Smooth muscle cell (in vitro differentiated cells): ENCODE data around the gene CPB2. TPM values are rescaled to one million over a fixed set of nuclear protein-coding genes. Genes with fewer than 3 reads are reported as not detected.

Experiments
- DNase-seq: peaks from one replicate; lab custom pipeline; 2025; ENCODE audit not compliant: unreplicated experiment; lab: John Stamatoyannopoulos, UW
- H2AFZ ChIP-seq: fragments of 200-600 bp; sonication (generic); 2 replicates; pipeline ENCODE4 v1.6.0; 2016; ENCODE audit warnings: antibody characterized with exemption, low read depth, mild to moderate bottlenecking
- H3F3A ChIP-seq: fragments of 200-600 bp; sonication (generic); 2 replicates; pipeline ENCODE4 v1.6.0; 2017; ENCODE audit warnings: antibody characterized with exemption, low read depth
- H3K27ac ChIP-seq: fragments of 200-600 bp; sonication (generic); 2 replicates; pipeline ENCODE4 v1.5.1; 2016; ENCODE audit warnings: low read depth, mild to moderate bottlenecking
- H3K27me3 ChIP-seq: fragments of 200-600 bp; sonication (generic); 2 replicates; pipeline ENCODE4 v1.6.1; 2016; ENCODE audit warnings: low read depth, mild to moderate bottlenecking
- H3K36me3 ChIP-seq: fragments of 200-600 bp; sonication (generic); 2 replicates; pipeline ENCODE4 v1.5.1; 2016; ENCODE audit warnings: low read depth
- H3K4me1 ChIP-seq: fragments of 200-600 bp; sonication (generic); 2 replicates; pipeline ENCODE4 v1.5.1; 2016; ENCODE audit warnings: low read depth
- H3K4me2 ChIP-seq: fragments of 200-600 bp; sonication (generic); 2 replicates; pipeline ENCODE4 v1.6.0; 2016; ENCODE audit warnings: mild to moderate bottlenecking
- H3K4me3 ChIP-seq: fragments of 200-600 bp; sonication (generic); 2 replicates; pipeline ENCODE4 v1.5.1; 2016; ENCODE audit warnings: mild to moderate bottlenecking
- H3K79me2 ChIP-seq: fragments of 200-600 bp; sonication (generic); 2 replicates; pipeline ENCODE4 v1.6.0; 2016; ENCODE audit warnings: low read depth, mild to moderate bottlenecking
- H3K9ac ChIP-seq: fragments of 200-600 bp; sonication (generic); 2 replicates; pipeline ENCODE4 v1.6.0; 2016; ENCODE audit warnings: low read depth
- H3K9me3 ChIP-seq: fragments of 200-600 bp; sonication (generic); replicated peaks from 2 replicates; pipeline ENCODE4 v1.5.1; 2016; ENCODE audit warnings: low read depth
- H4K20me1 ChIP-seq: fragments of 200-600 bp; sonication (generic); 2 replicates; pipeline ENCODE4 v1.6.0; 2016; ENCODE audit warnings: low read depth
- WGBS: methylation state at CpG from one replicate; pipeline ENCODE4 v1.1.7; 2016; ENCODE audit warnings: low lambda C conversion rate; 5-methylcytosine and 5-hydroxymethylcytosine counted together
- polyA plus RNA-seq: library from polyadenylated mRNA; unstranded; fragments of >200 nt; fragmentation: Nextera tagmentation; extraction: Ambion mirVana; gene quantifications from 2 replicates; pipeline ENCODE4 v1.2.1, GENCODE V29; 2016
- total RNA-seq: library from RNA; depleted of rRNA; stranded (reverse); fragments of >200 nt; gene quantifications from 2 replicates; pipeline ENCODE4 v1.2.3, GENCODE V29; 2014
- TF ChIP-seq, protein P1 (sequence below): fragments of 200-600 bp; sonication (generic); IDR thresholded peaks from 2 replicates; pipeline ENCODE4 v1.5.1; 2017; ENCODE audit warnings: borderline replicate concordance, mild to moderate bottlenecking, antibody characterized with exemption; ENCODE audit not compliant: insufficient read depth, poor library complexity, severe bottlenecking

Gene CPB2
- total and polyA plus RNA-seq, 2 experiments from 2014 or later = 0.09 TPM; not detected in 1

DNA sequence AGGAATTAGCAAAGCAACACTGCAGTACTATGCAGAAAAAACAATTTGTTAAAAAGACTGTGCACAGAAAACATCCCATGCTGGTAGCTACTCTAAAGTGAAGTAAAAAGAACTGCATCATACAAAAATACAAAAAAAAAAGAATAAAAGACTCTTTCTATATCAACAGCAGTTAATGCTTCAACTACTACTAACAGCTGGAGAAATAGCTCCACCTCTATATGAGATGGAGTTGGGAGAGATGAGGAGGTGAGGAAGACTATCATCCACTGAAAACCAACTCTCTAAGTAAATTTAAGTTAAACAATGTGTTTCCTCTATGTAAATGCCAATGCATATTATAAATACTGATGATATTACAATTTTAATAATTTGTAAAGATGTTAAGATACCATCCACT, 54.1 kb downstream of the CPB2 start:
- Histone ChIP-seq H3K4me3 (peak overlapping the region; percentile 78), H3K9me3 (no peaks in the 10 kb centered on the region), H3K4me1 (peaks cover 22% of the 10 kb centered on the region), H4K20me1 (peaks cover 51% of the 10 kb centered on the region), H3F3A (no peaks in the 10 kb centered on the region), H2AFZ (no peak overlapping the region), H3K27me3 (no peaks in the 10 kb centered on the region), H3K79me2 (peaks cover 66% of the 10 kb centered on the region), H3K27ac (no peak overlapping the region), H3K4me2 (peak overlapping the region; percentile 84), H3K9ac (no peak overlapping the region), H3K36me3 (no peaks in the 10 kb centered on the region)
- TF ChIP-seq, protein P1, sequence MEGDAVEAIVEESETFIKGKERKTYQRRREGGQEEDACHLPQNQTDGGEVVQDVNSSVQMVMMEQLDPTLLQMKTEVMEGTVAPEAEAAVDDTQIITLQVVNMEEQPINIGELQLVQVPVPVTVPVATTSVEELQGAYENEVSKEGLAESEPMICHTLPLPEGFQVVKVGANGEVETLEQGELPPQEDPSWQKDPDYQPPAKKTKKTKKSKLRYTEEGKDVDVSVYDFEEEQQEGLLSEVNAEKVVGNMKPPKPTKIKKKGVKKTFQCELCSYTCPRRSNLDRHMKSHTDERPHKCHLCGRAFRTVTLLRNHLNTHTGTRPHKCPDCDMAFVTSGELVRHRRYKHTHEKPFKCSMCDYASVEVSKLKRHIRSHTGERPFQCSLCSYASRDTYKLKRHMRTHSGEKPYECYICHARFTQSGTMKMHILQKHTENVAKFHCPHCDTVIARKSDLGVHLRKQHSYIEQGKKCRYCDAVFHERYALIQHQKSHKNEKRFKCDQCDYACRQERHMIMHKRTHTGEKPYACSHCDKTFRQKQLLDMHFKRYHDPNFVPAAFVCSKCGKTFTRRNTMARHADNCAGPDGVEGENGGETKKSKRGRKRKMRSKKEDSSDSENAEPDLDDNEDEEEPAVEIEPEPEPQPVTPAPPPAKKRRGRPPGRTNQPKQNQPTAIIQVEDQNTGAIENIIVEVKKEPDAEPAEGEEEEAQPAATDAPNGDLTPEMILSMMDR = no peak
- no peak for DNase-seq

DNA sequence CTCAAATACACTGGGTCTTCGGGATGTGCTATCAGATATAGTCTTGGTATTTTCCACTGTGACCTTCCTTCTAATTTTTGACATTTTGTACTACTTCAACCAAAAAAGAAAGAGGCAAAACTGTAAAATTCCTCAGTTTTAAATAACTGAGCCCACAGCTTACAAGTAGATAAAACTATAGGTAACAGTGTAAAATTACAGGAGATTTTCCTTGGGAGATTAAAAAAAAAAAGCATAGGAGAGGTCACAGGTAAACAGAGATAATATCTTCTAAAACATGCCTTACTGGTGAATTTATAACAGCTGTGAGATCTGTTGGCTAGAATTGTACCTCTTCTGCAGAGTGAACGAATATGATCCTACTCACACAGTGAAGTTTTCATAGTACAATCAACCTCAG, 59.4 kb downstream of the CPB2 start:
- Histone ChIP-seq H3F3A (no peaks in the 10 kb centered on the region), H3K4me2 (no peak overlapping the region), H3K36me3 (no peaks in the 10 kb centered on the region), H3K79me2 (peaks cover 79% of the 10 kb centered on the region), H3K4me1 (peaks cover 2% of the 10 kb centered on the region), H2AFZ (no peak overlapping the region), H3K9me3 (no peaks in the 10 kb centered on the region), H3K27me3 (no peaks in the 10 kb centered on the region), H3K4me3 (no peak overlapping the region), H3K9ac (no peak overlapping the region), H3K27ac (no peak overlapping the region), H4K20me1 (peaks cover 85% of the 10 kb centered on the region)
- DNase-seq = no peak
- WGBS = 87% methylated on average over 2 of the region's 2 CpGs
- TF ChIP-seq, protein P1 = no peak

DNA sequence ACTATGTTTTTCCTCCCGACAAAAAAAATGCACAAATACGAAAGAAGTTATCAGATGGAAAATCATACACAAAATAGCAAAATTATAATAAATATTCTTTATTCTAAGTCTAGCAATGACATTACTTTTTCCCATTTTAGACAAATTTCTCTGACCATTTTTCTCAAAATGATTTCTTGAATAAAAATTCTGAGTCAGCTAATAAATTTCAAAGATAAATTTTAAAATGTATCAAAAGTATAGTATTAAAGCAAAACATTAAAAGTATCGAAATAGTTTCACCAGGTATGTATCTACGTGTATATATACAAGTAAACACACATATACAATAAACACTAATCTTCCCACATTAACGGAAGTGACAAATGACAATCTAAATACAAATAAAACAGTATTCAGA, 61.2 kb downstream of the CPB2 start:
- H3F3A ChIP-seq = no peaks in the 10 kb centered on the region
- H3K36me3 ChIP-seq = no peaks in the 10 kb centered on the region
- WGBS = 98% methylated on average over 5 of the region's 5 CpGs
- no peak overlapping the region for H2AFZ ChIP-seq
- DNase-seq = no peak
- H3K27ac ChIP-seq = no peak overlapping the region
- no peaks in the 10 kb centered on the region for H3K4me1 ChIP-seq
- no peak overlapping the region for H3K9ac ChIP-seq
- no peaks in the 10 kb centered on the region for H3K27me3 ChIP-seq
- TF ChIP-seq, protein P1 = no peak
- peaks cover 88% of the 10 kb centered on the region for H4K20me1 ChIP-seq
- peaks cover 65% of the 10 kb centered on the region for H3K79me2 ChIP-seq
- H3K4me2 ChIP-seq = no peak overlapping the region
- no peak overlapping the region for H3K4me3 ChIP-seq
- no peaks in the 10 kb centered on the region for H3K9me3 ChIP-seq

DNA sequence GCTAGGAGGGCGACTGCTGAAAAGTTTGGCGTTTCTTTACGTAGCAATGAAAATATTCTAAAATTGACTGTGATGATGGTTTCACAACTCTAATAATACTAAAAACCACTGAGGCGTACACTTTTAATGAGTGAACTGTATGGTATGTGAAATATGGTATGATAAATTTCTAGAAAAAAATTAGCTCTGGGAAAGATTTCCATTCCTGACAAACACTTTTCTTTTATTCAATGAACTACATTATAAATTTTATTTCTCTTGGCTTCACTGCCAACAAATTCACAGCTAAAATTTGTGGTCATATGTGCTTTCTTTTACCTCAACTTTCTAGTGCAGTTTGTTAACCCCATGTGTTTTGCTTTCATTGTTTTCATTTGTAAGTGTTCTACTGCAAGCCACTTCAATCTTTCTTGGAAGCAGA, 63.4 kb downstream of the CPB2 start:
- Histone ChIP-seq H3K4me3 (no peak overlapping the region), H2AFZ (no peak overlapping the region), H3F3A (no peaks in the 10 kb centered on the region), H3K36me3 (no peaks in the 10 kb centered on the region), H4K20me1 (peaks cover 83% of the 10 kb centered on the region), H3K4me1 (no peaks in the 10 kb centered on the region), H3K4me2 (no peak overlapping the region), H3K79me2 (peaks cover 60% of the 10 kb centered on the region), H3K9ac (no peak overlapping the region), H3K27ac (no peak overlapping the region), H3K9me3 (no peaks in the 10 kb centered on the region), H3K27me3 (no peaks in the 10 kb centered on the region)
- TF ChIP-seq, protein P1 = no peak
- WGBS = 95% methylated on average over 4 of the region's 4 CpGs
- no peak for DNase-seq
